ENCODE measurements around the gene NSD1.

DNA sequence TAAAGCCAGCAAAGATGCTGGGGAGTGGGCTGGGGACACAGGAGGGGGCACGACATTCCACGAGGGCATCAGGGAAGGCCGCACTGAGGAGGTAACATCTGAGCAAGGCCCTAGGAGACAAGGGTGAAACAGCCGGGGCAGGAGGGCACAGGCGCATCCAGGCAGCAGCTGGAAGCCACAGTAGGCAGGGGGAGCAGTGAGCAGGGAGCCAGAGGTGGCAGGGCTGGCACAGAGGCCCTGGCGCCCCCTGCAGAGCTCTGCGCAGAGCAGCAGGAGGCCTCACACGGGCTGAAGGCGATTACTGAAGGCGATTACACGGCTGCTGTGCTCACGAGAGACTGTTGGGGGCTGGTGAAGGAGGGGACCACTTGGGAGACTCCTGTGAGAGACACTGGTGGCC lies 202.5 kb downstream of the NSD1 start:
- TF ChIP-seq POLR2A (IDR thresholded peaks at IDR 0.05) = no peak
- TF ChIP-seq, protein P1, sequence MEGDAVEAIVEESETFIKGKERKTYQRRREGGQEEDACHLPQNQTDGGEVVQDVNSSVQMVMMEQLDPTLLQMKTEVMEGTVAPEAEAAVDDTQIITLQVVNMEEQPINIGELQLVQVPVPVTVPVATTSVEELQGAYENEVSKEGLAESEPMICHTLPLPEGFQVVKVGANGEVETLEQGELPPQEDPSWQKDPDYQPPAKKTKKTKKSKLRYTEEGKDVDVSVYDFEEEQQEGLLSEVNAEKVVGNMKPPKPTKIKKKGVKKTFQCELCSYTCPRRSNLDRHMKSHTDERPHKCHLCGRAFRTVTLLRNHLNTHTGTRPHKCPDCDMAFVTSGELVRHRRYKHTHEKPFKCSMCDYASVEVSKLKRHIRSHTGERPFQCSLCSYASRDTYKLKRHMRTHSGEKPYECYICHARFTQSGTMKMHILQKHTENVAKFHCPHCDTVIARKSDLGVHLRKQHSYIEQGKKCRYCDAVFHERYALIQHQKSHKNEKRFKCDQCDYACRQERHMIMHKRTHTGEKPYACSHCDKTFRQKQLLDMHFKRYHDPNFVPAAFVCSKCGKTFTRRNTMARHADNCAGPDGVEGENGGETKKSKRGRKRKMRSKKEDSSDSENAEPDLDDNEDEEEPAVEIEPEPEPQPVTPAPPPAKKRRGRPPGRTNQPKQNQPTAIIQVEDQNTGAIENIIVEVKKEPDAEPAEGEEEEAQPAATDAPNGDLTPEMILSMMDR (IDR thresholded peaks at IDR 0.05) = peak in 1 of 3 experiments; percentile 14

Data from testis (tissue), 2 donors.